Activated naive CD8-positive, alpha-beta T cell treated with anti-CD3 and anti-CD28 coated beads, Interleukin-2, amount 10 ng/mL, durations not matched to agents 7 days and 5 days (primary cell): ENCODE measurements around the gene PREPL. TPM values are rescaled to one million over a fixed set of nuclear protein-coding genes. Genes with fewer than 3 reads are reported as not detected.
"Not testable (repeated sequence)": the region's sequence is repeated elsewhere in the genome, so short reads cannot be mapped to it uniquely, and the experiment has no call there.

Experiments
- ATAC-seq: fragments of 150-1000 bp; cut with Tn5 transposase; one replicate; pipeline ENCODE4 v1.10.0; 2021; ENCODE audit warnings: low read depth, moderate library complexity
- POLR2A ChIA-PET: fragments of 350-600 bp; sonication (Branson Sonifier 250); formaldehyde crosslinking; loops from one replicate; lab custom pipeline; 2021; ENCODE audit warnings: antibody characterized with exemption; lab: Charles Lee
- DNase-seq: peaks from one replicate; pipeline ENCODE4 v3.0.0; 2021
- H3K27ac Mint-ChIP-seq: one replicate; pipeline ENCODE4 v1.8.0; 2022; ENCODE audit warnings: mild to moderate bottlenecking, mixed read lengths
- H3K27me3 Mint-ChIP-seq: one replicate; pipeline ENCODE4 v1.8.0; 2022; ENCODE audit warnings: mild to moderate bottlenecking, moderate library complexity, mixed read lengths
- H3K36me3 Mint-ChIP-seq: one replicate; pipeline ENCODE4 v1.8.0; 2021; ENCODE audit warnings: mild to moderate bottlenecking, mixed read lengths
- H3K4me1 Mint-ChIP-seq: one replicate; pipeline ENCODE4 v1.8.0; 2021; ENCODE audit warnings: mixed read lengths
- H3K4me3 Mint-ChIP-seq: one replicate; pipeline ENCODE4 v1.8.0; 2022; ENCODE audit warnings: mild to moderate bottlenecking, moderate library complexity, mixed read lengths
- H3K9me3 Mint-ChIP-seq: one replicate; pipeline ENCODE4 v1.8.0; 2021; ENCODE audit warnings: mixed read lengths
- total RNA-seq, 2 experiments: library from RNA; stranded (reverse); gene quantifications; one replicate each; pipeline ENCODE4 v1.2.3, GENCODE V29; 2021

The PREPL gene
- total RNA-seq, 2 experiments from 2014 or later, result 27.8 to 30.6 TPM

DNA sequence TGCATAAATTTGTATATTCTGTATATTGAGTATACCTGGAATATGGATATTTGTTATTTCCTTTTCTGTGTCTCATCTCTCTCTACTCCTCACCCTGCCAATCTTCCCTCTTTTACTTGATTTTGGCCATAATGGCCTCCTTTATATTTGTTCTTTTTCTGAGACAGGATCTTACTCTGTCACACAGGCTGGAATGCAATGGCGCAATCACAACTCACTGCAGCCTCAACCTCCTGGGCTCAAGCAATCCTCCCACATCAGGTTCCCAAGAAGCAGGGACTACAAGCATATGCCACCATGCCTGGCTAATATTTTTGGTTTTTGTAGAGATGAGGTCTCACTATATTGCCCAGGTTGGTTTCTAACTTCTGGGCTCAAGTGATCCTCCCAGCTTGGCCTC, 30.5 kb downstream of the PREPL start:
- peaks cover 31% of the 10 kb centered on the region for H3K36me3 Mint-ChIP-seq
- no peak for DNase-seq
- H3K4me3 Mint-ChIP-seq, result no peak overlapping the region
- H3K27me3 Mint-ChIP-seq, result no peaks in the 10 kb centered on the region
- H3K9me3 Mint-ChIP-seq, result no peaks in the 10 kb centered on the region
- H3K27ac Mint-ChIP-seq, result peak overlapping the region; percentile 9
- POLR2A ChIA-PET, result no interaction called here
- no peak for ATAC-seq
- no peaks in the 10 kb centered on the region for H3K4me1 Mint-ChIP-seq

DNA sequence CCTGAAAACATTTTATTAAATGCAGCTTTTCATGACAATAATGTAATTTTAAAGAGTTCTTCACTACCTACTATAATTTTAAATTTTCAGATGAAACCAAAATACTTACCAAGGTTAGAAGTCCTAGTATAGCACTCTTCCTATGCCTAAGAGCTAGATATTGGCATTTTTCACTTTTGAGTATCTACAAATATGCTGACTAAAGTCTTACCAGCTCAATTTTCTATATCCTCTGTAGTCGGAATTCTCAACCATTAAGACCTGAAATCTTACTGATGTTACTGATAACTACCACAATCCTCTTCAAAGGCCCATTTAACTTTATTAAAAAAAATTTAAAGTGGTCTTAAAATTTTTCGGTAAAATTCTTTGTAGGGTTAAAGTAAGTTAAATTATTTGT, 32.0 kb downstream of the PREPL start:
- H3K36me3 Mint-ChIP-seq, result peaks cover 32% of the 10 kb centered on the region
- H3K27ac Mint-ChIP-seq, result no peak overlapping the region
- no peak overlapping the region for H3K4me3 Mint-ChIP-seq
- no peak for ATAC-seq
- POLR2A ChIA-PET, result no interaction called here
- no peaks in the 10 kb centered on the region for H3K9me3 Mint-ChIP-seq
- peaks cover 2% of the 10 kb centered on the region for H3K4me1 Mint-ChIP-seq
- no peaks in the 10 kb centered on the region for H3K27me3 Mint-ChIP-seq
- no peak for DNase-seq

DNA sequence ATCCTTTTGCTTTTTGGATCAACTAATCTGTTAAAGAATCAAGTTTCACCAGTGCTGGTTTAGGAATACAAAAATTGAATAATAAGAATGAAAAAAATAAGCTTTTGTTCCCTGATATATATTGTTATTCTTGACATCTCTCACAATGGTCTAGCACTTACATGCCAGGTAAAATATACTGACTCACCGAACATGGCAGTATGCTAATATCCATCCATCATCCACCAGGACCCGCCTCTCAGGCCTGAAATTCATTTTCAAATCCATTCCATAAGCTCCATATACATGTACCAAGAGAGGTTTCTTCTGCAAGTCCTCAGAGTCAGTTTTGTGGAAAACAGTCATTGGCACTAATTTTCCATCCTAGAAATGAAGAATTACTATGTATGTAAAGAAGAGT, 32.5 kb downstream of the PREPL start:
- POLR2A ChIA-PET, result no interaction called here
- ATAC-seq, result no peak
- Mint-ChIP-seq H3K27me3 (no peaks in the 10 kb centered on the region), H3K4me1 (peaks cover 2% of the 10 kb centered on the region), H3K27ac (no peak overlapping the region), H3K4me3 (no peak overlapping the region), H3K36me3 (peaks cover 32% of the 10 kb centered on the region), H3K9me3 (no peaks in the 10 kb centered on the region)
- DNase-seq, result no peak

DNA sequence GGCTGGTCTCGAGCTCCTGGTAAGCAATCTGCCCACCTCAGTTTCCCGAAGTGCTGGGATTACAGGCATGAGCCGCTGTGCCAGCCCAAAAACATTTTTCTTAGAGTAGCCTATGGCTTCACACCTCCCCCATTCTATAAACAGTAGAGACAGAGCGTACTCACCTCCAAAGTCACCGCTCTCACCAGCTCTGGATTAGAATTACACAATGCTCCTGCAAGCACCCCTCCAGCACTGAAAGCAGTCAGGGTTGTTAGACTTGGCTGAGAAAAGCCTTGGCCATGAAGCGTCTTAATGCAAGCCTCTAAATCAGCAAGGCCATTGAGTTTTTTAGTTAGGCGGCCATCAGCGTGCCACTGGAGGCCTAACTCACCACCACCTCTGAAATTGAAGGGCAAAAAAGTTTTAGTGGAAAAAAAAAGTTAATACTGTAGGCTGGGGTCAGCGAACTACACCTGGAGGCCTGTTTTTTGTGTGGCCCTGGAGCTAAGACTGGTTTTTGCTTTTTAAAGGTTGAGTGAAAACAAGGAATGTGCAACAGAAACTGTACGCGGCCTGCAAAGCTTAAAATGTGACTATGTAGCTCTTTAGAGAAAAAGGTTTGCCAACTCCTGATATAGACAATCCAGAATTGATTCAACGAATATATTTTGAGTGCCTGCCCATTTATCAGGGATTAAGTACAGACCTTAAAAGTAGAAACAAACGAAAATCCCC, 34.6 kb downstream of the PREPL start:
- no peak overlapping the region for H3K27ac Mint-ChIP-seq
- POLR2A ChIA-PET, result no interaction called here
- H3K36me3 Mint-ChIP-seq, result peaks cover 31% of the 10 kb centered on the region
- no peak for ATAC-seq
- H3K4me3 Mint-ChIP-seq, result no peak overlapping the region
- no peaks in the 10 kb centered on the region for H3K9me3 Mint-ChIP-seq
- DNase-seq, result no peak
- no peaks in the 10 kb centered on the region for H3K27me3 Mint-ChIP-seq
- H3K4me1 Mint-ChIP-seq, result peaks cover 2% of the 10 kb centered on the region

DNA sequence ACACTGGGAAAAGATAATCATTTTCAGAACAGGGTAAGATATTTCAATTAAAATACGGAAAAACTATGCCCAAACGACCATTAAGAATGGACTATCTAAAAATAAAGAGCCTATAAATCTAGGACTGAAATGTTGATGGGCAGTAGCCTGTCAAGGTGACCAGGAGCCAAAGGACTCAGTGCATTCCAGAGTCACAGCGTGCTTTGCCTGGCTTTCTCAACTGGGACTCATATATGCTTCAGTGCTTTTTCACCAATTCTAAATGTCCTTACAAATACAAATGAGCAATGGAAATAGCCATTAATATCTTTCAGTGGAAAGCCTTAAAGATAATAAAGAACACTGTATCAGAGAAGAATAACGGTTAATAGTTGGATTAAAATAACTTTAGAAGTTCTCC, 35.4 kb downstream of the PREPL start:
- no peaks in the 10 kb centered on the region for H3K9me3 Mint-ChIP-seq
- peaks cover 24% of the 10 kb centered on the region for H3K36me3 Mint-ChIP-seq
- H3K27me3 Mint-ChIP-seq, result no peaks in the 10 kb centered on the region
- H3K27ac Mint-ChIP-seq, result no peak overlapping the region
- DNase-seq (no peak), ATAC-seq (no peak)
- H3K4me3 Mint-ChIP-seq, result no peak overlapping the region
- H3K4me1 Mint-ChIP-seq, result peaks cover 2% of the 10 kb centered on the region
- POLR2A ChIA-PET, result no interaction called here

DNA sequence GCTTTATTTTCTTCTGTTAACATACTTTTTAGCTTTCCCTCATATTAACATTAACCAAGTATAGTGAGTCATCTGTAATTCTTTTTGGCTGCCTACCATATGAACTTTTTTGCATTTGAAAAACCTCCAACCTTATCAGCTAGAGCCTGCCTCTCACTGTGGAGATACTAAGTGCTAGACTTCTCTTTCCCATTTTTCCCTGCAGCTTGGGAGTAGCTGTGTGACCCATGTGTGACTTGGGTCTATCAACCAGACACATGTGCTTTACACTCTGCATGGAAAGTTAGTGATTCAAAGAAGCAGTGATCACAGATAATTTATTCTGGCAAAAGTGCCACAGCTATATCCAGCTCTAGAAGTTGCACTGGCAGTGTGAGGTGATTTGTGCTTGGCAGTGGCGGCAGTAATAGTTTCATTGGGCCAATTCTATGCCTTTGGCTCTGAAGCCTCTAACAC, 36.3 kb downstream of the PREPL start:
- POLR2A ChIA-PET, result no interaction called here
- DNase-seq (no peak), ATAC-seq (no peak)
- Mint-ChIP-seq H3K9me3 (no peaks in the 10 kb centered on the region), H3K4me3 (no peak overlapping the region), H3K36me3 (peaks cover 22% of the 10 kb centered on the region), H3K4me1 (peaks cover 2% of the 10 kb centered on the region), H3K27ac (no peak overlapping the region), H3K27me3 (no peaks in the 10 kb centered on the region)

DNA sequence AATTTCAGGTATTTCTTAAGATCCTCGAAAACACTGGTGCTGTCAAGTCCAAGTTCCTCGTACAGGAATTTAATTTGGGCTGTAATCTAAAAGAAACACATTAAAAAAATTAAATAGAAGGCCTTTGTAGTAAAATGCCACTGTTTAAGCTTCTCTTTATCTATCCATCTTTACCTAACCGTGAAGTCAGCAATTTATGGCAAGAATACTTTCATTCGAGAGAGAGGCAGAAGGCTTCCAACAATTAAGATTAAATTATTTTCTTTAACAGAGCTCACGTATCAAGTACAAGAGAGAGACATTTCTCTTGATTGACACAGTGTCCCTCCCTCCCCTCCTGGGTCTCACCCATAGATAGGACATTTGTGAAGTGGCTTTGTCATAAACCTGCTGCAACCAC, 39.9 kb downstream of the PREPL start:
- Mint-ChIP-seq H3K36me3 (peaks cover 19% of the 10 kb centered on the region), H3K27me3 (no peaks in the 10 kb centered on the region), H3K4me3 (no peak overlapping the region), H3K4me1 (peaks cover 2% of the 10 kb centered on the region), H3K9me3 (no peaks in the 10 kb centered on the region), H3K27ac (no peak overlapping the region)
- POLR2A ChIA-PET, result no interaction called here
- DNase-seq (no peak), ATAC-seq (no peak)

DNA sequence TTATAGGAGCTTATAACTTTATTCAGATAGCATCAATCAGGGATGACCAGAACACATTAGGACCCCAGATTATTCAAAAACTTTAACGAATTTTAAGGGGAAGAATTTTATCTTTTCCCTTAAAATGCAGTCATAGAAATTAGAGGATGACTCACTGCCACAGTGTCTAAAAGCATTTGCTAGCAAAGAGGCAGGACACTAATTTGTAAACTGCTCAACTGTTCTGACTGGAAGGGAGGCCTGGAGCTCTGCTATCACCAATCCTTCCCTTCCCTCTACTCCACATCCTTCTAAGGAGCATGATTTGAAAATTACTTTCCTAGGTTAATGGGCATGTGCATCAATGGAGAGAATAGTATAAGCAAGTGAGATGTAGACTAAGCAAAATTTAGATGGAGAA, 40.5 kb downstream of the PREPL start:
- Mint-ChIP-seq H3K27me3 (no peaks in the 10 kb centered on the region), H3K9me3 (no peaks in the 10 kb centered on the region), H3K27ac (no peak overlapping the region), H3K4me3 (no peak overlapping the region), H3K4me1 (peaks cover 2% of the 10 kb centered on the region), H3K36me3 (peaks cover 22% of the 10 kb centered on the region)
- DNase-seq (no peak), ATAC-seq (no peak)
- POLR2A ChIA-PET, result no interaction called here

DNA sequence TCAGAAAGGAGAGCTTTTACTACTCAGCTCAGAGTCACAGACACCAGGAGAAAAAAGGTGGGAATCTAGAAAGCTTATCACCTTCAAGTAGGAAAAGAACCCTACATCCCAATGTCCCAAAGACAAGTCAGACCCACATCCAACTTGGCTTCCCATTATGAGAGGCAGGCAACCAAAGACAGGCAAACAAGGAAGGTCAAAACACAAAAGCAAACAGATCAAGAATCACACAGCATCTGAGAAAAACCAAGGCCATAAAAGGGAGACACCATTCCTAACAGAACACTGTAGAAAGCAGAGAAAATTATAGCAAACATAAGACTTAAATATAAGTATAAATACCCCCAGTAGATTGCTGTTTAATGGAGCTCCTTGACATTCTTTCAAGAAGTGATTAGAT, 45.3 kb downstream of the PREPL start:
- no peaks in the 10 kb centered on the region for H3K4me1 Mint-ChIP-seq
- no peak overlapping the region for H3K4me3 Mint-ChIP-seq
- H3K27ac Mint-ChIP-seq, result no peak overlapping the region
- H3K27me3 Mint-ChIP-seq, result no peaks in the 10 kb centered on the region
- peaks cover 49% of the 10 kb centered on the region for H3K36me3 Mint-ChIP-seq
- POLR2A ChIA-PET, result no interaction called here
- no peak for ATAC-seq
- DNase-seq, result no peak
- peaks cover 11% of the 10 kb centered on the region for H3K9me3 Mint-ChIP-seq

DNA sequence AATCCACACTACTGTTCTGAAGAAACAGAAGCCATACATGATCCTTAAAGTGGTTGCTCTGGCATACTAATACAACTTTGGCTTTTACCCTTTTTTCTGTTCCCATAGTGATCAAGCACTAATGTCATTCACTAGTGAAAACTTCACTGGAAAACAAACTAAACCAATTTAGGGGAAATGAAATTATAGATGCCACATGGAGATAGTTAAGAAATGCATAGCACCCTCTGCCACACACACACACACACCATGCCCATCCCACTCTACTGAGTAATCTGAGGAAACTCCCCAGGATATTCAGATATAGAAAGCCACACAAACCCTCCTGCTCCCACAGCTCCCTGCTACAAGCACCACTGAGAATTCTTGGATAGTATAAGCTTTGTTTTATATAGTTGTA, 46.9 kb downstream of the PREPL start:
- no peak overlapping the region for H3K4me3 Mint-ChIP-seq
- H3K36me3 Mint-ChIP-seq, result peaks cover 51% of the 10 kb centered on the region
- no peaks in the 10 kb centered on the region for H3K4me1 Mint-ChIP-seq
- H3K27me3 Mint-ChIP-seq, result no peaks in the 10 kb centered on the region
- H3K27ac Mint-ChIP-seq, result no peak overlapping the region
- peaks cover 16% of the 10 kb centered on the region for H3K9me3 Mint-ChIP-seq
- ATAC-seq (no peak), DNase-seq (no peak)
- POLR2A ChIA-PET, result no interaction called here

DNA sequence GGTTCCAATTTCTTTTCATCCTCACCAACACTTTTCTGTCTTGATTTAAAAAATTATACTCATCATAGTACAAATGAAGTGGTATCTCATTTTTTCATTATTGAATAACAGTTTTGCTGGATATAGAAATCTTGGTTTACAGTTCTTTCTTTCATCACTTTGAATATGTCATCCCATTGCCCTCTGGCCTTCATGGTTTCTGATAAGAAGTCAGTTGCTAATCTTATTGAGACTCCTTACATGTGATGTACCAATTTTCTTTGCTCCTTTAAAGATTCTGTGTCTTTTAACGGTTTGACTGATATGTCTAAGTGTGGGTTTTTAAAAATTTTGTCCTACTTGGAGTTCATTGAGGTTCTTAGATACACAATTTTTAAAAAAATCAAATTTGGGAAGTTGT, 51.0 kb downstream of the PREPL start:
- POLR2A ChIA-PET, result no interaction called here
- Mint-ChIP-seq H3K27ac (no peak overlapping the region), H3K4me1 (no peaks in the 10 kb centered on the region), H3K9me3 (peaks cover 20% of the 10 kb centered on the region), H3K4me3 (no peak overlapping the region), H3K27me3 (no peaks in the 10 kb centered on the region), H3K36me3 (peaks cover 36% of the 10 kb centered on the region)
- ATAC-seq, result no peak
- DNase-seq, result no peak

DNA sequence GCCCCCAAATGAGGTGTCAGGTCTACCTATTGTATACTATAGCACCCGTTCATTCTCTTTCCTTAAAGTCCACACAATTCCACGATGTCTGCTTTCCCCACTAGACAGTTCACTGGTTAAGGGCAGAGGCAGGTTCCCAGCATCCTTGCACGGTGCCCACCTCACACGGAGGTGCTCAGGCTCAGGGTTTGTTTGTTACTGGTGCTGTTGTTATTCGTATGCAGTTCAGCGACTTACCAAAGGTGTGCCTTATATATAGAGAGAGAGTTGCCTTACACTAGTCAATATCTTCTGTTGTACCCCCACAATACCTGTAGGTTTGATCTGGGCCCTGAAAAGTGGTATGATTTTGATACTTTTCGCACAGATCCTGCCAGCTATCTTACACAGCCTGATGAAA, 55.4 kb downstream of the PREPL start:
- Mint-ChIP-seq H3K27me3 (no peaks in the 10 kb centered on the region), H3K4me3 (no peak overlapping the region), H3K36me3 (peaks cover 3% of the 10 kb centered on the region), H3K27ac (no peak overlapping the region), H3K4me1 (no peaks in the 10 kb centered on the region), H3K9me3 (peaks cover 11% of the 10 kb centered on the region)
- DNase-seq (no peak), ATAC-seq (no peak)
- POLR2A ChIA-PET, result no interaction called here

DNA sequence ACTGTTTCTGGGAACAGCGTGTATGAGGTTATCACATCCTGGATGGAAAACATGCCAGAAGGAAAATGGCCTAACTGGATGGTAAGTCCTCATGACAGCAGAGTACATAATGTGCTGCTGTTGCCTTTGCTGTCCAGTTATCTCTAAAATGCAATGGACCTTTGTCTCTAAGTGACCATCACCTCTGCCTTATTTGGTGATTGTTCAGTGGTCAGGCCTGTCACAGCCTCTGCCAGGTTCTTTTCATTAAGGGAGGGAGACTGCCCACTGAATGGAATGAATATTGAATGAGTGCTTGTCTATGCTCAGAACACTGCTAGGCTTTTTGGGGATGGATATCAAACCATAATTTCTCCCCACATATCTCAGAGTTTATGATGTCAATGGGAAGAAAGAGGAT, 57.0 kb downstream of the PREPL start:
- POLR2A ChIA-PET, result no interaction called here
- H3K4me3 Mint-ChIP-seq, result no peak overlapping the region
- H3K36me3 Mint-ChIP-seq, result peaks cover under 1% of the 10 kb centered on the region
- no peak overlapping the region for H3K27ac Mint-ChIP-seq
- no peaks in the 10 kb centered on the region for H3K4me1 Mint-ChIP-seq
- ATAC-seq, result no peak
- H3K27me3 Mint-ChIP-seq, result no peaks in the 10 kb centered on the region
- no peak for DNase-seq
- H3K9me3 Mint-ChIP-seq, result peaks cover 5% of the 10 kb centered on the region

DNA sequence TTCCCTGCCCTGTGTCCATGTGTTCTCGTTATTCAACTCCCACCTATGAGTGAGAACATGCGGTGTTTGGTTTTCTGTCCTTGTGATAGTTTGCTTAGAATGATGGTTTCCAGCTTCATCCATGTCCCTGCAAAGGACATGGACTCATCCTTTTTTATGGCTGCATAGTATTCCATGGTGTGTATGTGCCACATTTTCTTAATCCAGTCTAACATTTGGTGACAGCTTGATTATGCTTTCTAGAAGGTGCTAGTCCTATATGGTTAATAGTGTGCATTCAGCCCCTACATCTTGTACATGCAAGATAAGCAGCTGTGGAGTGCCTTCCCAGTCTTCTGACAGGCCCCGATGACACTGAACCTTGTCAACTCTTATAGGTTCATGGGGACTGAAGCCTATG, 57.5 kb downstream of the PREPL start:
- ATAC-seq, H3K9me3 Mint-ChIP-seq, H3K4me1 Mint-ChIP-seq, H3K27ac Mint-ChIP-seq, DNase-seq, POLR2A ChIA-PET, H3K4me3 Mint-ChIP-seq, H3K36me3 Mint-ChIP-seq, H3K27me3 Mint-ChIP-seq: not testable (repeated sequence)
